Fibroblast of lung (primary cell): ENCODE data around the gene IGDCC3. TPM values are rescaled to one million over a fixed set of nuclear protein-coding genes. Genes with fewer than 3 reads are reported as not detected.

Experiments used
- DNase-seq, 2 donors: peaks; one replicate each; pipeline versions ENCODE4 v3.0.0 to v3.0.0-alpha.2; 2010; ENCODE audit warnings: low read depth in 2 of 2
- H2AFZ ChIP-seq: 2 replicates; pipeline ENCODE4 v1.5.1; 2012; ENCODE audit warnings: low read length, control low read depth, inconsistent platforms
- H3K27ac ChIP-seq: 2 replicates; pipeline ENCODE4 v1.5.1; 2011; ENCODE audit warnings: low read length, control low read depth; ENCODE audit not compliant: insufficient read depth
- H3K27me3 ChIP-seq: 2 replicates; pipeline ENCODE4 v1.5.1; 2011; ENCODE audit warnings: mild to moderate bottlenecking, low read length; ENCODE audit not compliant: control insufficient read depth, insufficient read depth
- H3K36me3 ChIP-seq: 2 replicates; pipeline ENCODE4 v1.5.1; 2011; ENCODE audit warnings: low read length; ENCODE audit not compliant: control insufficient read depth, insufficient read depth
- H3K4me1 ChIP-seq: 2 replicates; pipeline ENCODE4 v1.5.1; 2011; ENCODE audit warnings: low read length; ENCODE audit not compliant: control insufficient read depth, insufficient read depth; ENCODE audit errors: extremely low read depth
- H3K4me2 ChIP-seq: 2 replicates; pipeline ENCODE4 v1.5.1; 2011; ENCODE audit warnings: low read length, control low read depth; ENCODE audit not compliant: insufficient read depth; ENCODE audit errors: extremely low read depth
- H3K4me3 ChIP-seq, 4 experiments: fragments of 200-600 bp in 1 of 4; sonication (generic) in 1 of 4; replicated peaks in 1 of 4; 2 replicates each; pipeline ENCODE4 v1.5.1; 2011 to 2016; ENCODE audit warnings: low read length in 4 of 4, low read depth in 3 of 4, mild to moderate bottlenecking in 3 of 4, control low read depth in 2 of 4, inconsistent platforms in 1 of 4, mixed read lengths in 1 of 4; ENCODE audit not compliant: insufficient read depth in 1 of 4; ENCODE audit errors: control extremely low read depth in 1 of 4
- H3K79me2 ChIP-seq: 2 replicates; pipeline ENCODE4 v1.5.1; 2012; ENCODE audit warnings: mild to moderate bottlenecking, low read length, inconsistent platforms; ENCODE audit not compliant: control insufficient read depth, insufficient read depth
- H3K9ac ChIP-seq: 2 replicates; pipeline ENCODE4 v1.5.1; 2011; ENCODE audit warnings: mild to moderate bottlenecking, low read length, control low read depth; ENCODE audit not compliant: insufficient read depth
- H3K9me3 ChIP-seq: 2 replicates; pipeline ENCODE4 v1.5.1; 2012; ENCODE audit warnings: low read depth, low read length; ENCODE audit not compliant: control insufficient read depth, insufficient read depth
- H4K20me1 ChIP-seq: 2 replicates; pipeline ENCODE4 v1.5.1; 2011; ENCODE audit warnings: low read length; ENCODE audit not compliant: control insufficient read depth, insufficient read depth; ENCODE audit errors: extremely low read depth
- CTCF ChIP-seq, 2 donors: IDR thresholded peaks in 1 of 2; conservative IDR thresholded peaks in 1 of 2; 1 replicate in 1 of 2; 2 replicates in 1 of 2; pipeline ENCODE4 v1.5.1; 2011 to 2012; ENCODE audit warnings: low read length in 2 of 2, control low read depth in 1 of 2, inconsistent platforms in 1 of 2, low read depth in 1 of 2, mild to moderate bottlenecking in 1 of 2
- EZH2 ChIP-seq: IDR thresholded peaks from 2 replicates; pipeline ENCODE4 v1.5.1; 2012; ENCODE audit warnings: low read length, control low read depth, mild to moderate bottlenecking; ENCODE audit errors: missing control alignments
- polyA plus RNA-seq, 2 donors: library from polyadenylated mRNA; depleted of rRNA in 1 of 2; stranded (reverse) in 1 of 2; unstranded in 1 of 2; fragments of >200 nt; gene quantifications; 2 replicates each; pipeline ENCODE4 v1.2.1, GENCODE V29; 2011 to 2012; ENCODE audit warnings: missing spikeins in 1 of 2
- total RNA-seq: library from RNA; depleted of rRNA; stranded (reverse); fragments of >200 nt; gene quantifications from 2 replicates; pipeline ENCODE4 v1.2.1, GENCODE V29; 2014

The IGDCC3 gene
- total and polyA plus RNA-seq, 2 donors (not counting 1 experiment from before 2014, with no cell fraction given), result 0.15 TPM; not detected in 1

GRCh38 chr15:65371976-65372786 is 5.6 kb downstream of the IGDCC3 start:
- no peak overlapping the region for H3K4me3 ChIP-seq
- peaks cover 21% of the 10 kb centered on the region for H3K27me3 ChIP-seq
- no peak overlapping the region for H2AFZ ChIP-seq
- no peaks in the 10 kb centered on the region for H3K4me1 ChIP-seq
- no peaks in the 10 kb centered on the region for H3K36me3 ChIP-seq
- no peaks in the 10 kb centered on the region for H3K79me2 ChIP-seq
- H3K27ac ChIP-seq, result no peak overlapping the region
- H3K4me2 ChIP-seq, result no peak overlapping the region
- H3K9me3 ChIP-seq, result no peaks in the 10 kb centered on the region
- no peak for TF ChIP-seq CTCF (conservative IDR thresholded peaks at IDR 0.05 in 1 of 2, IDR thresholded peaks at IDR 0.05 in 1 of 2; ENCODE audit: low read depth in 1 of 2, low read length in 2 of 2)
- no peak for TF ChIP-seq EZH2
- DNase-seq, result no peak
- no peaks in the 10 kb centered on the region for H4K20me1 ChIP-seq
- H3K9ac ChIP-seq, result no peak overlapping the region

DNA sequence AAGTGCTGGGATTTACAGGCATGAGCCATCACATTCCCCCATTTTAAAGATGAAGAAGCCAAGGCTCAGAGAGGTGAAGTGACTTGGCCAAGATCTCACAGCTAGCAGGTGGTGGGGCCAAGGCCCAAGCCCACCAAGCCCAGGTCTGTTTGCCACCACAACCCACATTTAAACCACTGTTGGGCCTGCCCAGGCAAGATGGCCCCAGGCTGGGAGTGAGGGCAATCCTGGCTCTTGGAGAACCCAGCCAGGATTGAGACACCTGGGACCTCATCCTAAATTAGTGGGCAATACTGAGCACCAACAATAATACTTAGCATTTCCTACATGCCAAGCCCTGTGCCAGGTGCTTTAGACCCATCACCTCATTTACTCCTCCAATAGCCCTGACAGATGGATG is 6.9 kb downstream of the IGDCC3 start:
- no peaks in the 10 kb centered on the region for H3K79me2 ChIP-seq
- H3K4me2 ChIP-seq, result no peak overlapping the region
- H2AFZ ChIP-seq, result no peak overlapping the region
- H3K9ac ChIP-seq, result no peak overlapping the region
- no peaks in the 10 kb centered on the region for H3K4me1 ChIP-seq
- no peaks in the 10 kb centered on the region for H4K20me1 ChIP-seq
- DNase-seq, result no peak
- TF ChIP-seq EZH2 (no peak), CTCF (conservative IDR thresholded peaks at IDR 0.05 in 1 of 2, IDR thresholded peaks at IDR 0.05 in 1 of 2; ENCODE audit: low read depth in 1 of 2, low read length in 2 of 2) (no peak)
- H3K27me3 ChIP-seq, result peaks cover 11% of the 10 kb centered on the region
- H3K36me3 ChIP-seq, result no peaks in the 10 kb centered on the region
- no peak overlapping the region for H3K4me3 ChIP-seq
- H3K27ac ChIP-seq, result no peak overlapping the region
- H3K9me3 ChIP-seq, result no peaks in the 10 kb centered on the region

DNA sequence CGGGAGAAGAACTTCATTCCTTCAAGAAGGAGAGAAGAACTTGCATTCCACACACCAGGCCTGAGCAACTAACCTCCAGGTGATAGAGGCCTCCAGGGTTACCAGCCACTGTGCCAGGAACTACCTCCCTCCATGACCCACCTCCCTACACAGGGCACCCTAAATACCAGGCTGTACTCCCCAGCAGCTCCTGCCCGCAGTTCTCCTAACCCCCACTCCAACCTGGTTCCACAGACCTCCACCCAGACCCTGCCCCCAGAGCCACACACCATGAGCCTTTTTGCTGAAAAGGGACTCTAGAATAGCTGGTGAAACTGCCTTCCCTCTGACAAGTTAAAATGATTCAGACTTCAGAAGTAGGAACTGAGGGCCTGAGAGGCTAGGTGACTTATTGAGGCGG is 8.2 kb downstream of the IGDCC3 start:
- no peak overlapping the region for H3K4me3 ChIP-seq
- no peak overlapping the region for H3K4me2 ChIP-seq
- H3K79me2 ChIP-seq, result no peaks in the 10 kb centered on the region
- H3K36me3 ChIP-seq, result no peaks in the 10 kb centered on the region
- no peaks in the 10 kb centered on the region for H3K9me3 ChIP-seq
- no peak overlapping the region for H2AFZ ChIP-seq
- no peaks in the 10 kb centered on the region for H4K20me1 ChIP-seq
- no peak for DNase-seq
- H3K27ac ChIP-seq, result no peak overlapping the region
- no peak for TF ChIP-seq CTCF (conservative IDR thresholded peaks at IDR 0.05 in 1 of 2, IDR thresholded peaks at IDR 0.05 in 1 of 2; ENCODE audit: low read depth in 1 of 2, low read length in 2 of 2)
- no peak for TF ChIP-seq EZH2
- H3K27me3 ChIP-seq, result peaks cover 7% of the 10 kb centered on the region
- no peak overlapping the region for H3K9ac ChIP-seq
- H3K4me1 ChIP-seq, result no peaks in the 10 kb centered on the region
